IPS-18a (cell line): ENCODE results near the gene VSTM2B.

Experiments used
- H3K27ac ChIP-seq: one replicate; pipeline ENCODE4 v1.5.1; 2013; ENCODE audit warnings: low read length
- H3K27me3 ChIP-seq: one replicate; pipeline ENCODE4 v1.6.1; 2013; ENCODE audit warnings: mild to moderate bottlenecking, low read length; ENCODE audit not compliant: control insufficient read depth, insufficient read depth
- H3K36me3 ChIP-seq: one replicate; pipeline ENCODE4 v1.6.1; 2013; ENCODE audit warnings: low read depth, low read length; ENCODE audit not compliant: control insufficient read depth
- H3K4me1 ChIP-seq: one replicate; pipeline ENCODE4 v1.6.1; 2013; ENCODE audit warnings: low read depth, low read length; ENCODE audit not compliant: control insufficient read depth
- H3K4me3 ChIP-seq: one replicate; pipeline ENCODE4 v1.5.1; 2013; ENCODE audit warnings: low read length
- H3K9ac ChIP-seq: one replicate; pipeline ENCODE4 v1.6.1; 2013; ENCODE audit warnings: mild to moderate bottlenecking, low read length, moderate library complexity
- H3K9me3 ChIP-seq: one replicate; pipeline ENCODE4 v1.6.1; 2013; ENCODE audit warnings: low read depth, low read length; ENCODE audit not compliant: control insufficient read depth

VSTM2B gene

GRCh38 chr19:29497686-29498436, 27.9 kb upstream of the VSTM2B start:
- Histone ChIP-seq H3K27ac (no peak overlapping the region), H3K9ac (no peak overlapping the region), H3K27me3 (peaks cover 6% of the 10 kb centered on the region), H3K4me1 (peaks cover 7% of the 10 kb centered on the region), H3K4me3 (no peak overlapping the region), H3K9me3 (no peaks in the 10 kb centered on the region), H3K36me3 (no peaks in the 10 kb centered on the region)

- Histone ChIP-seq H3K4me1 (no peaks in the 10 kb centered on the region), H3K4me3 (no peak overlapping the region), H3K36me3 (no peaks in the 10 kb centered on the region), H3K9ac (no peak overlapping the region), H3K9me3 (no peaks in the 10 kb centered on the region), H3K27me3 (no peaks in the 10 kb centered on the region), H3K27ac (no peak overlapping the region)
Observed at GRCh38 chr19:29499261-29499920, 26.4 kb upstream of the VSTM2B start.

- Histone ChIP-seq H3K4me3 (no peak overlapping the region), H3K27me3 (no peaks in the 10 kb centered on the region), H3K4me1 (no peaks in the 10 kb centered on the region), H3K27ac (no peak overlapping the region), H3K36me3 (no peaks in the 10 kb centered on the region), H3K9ac (no peak overlapping the region), H3K9me3 (no peaks in the 10 kb centered on the region)
Observed at GRCh38 chr19:29499921-29500590, 25.7 kb upstream of the VSTM2B start.

GRCh38 chr19:29501816-29502580, 23.8 kb upstream of the VSTM2B start:
- Histone ChIP-seq H3K9me3 (no peaks in the 10 kb centered on the region), H3K4me3 (no peak overlapping the region), H3K27ac (no peak overlapping the region), H3K9ac (no peak overlapping the region), H3K36me3 (no peaks in the 10 kb centered on the region), H3K4me1 (no peaks in the 10 kb centered on the region), H3K27me3 (no peaks in the 10 kb centered on the region)

- no peaks in the 10 kb centered on the region for H3K36me3 ChIP-seq
- H3K27me3 ChIP-seq: no peaks in the 10 kb centered on the region
- H3K9me3 ChIP-seq: no peaks in the 10 kb centered on the region
- H3K9ac ChIP-seq: no peak overlapping the region
- H3K4me1 ChIP-seq: no peaks in the 10 kb centered on the region
- no peak overlapping the region for H3K27ac ChIP-seq
- no peak overlapping the region for H3K4me3 ChIP-seq
Observed at GRCh38 chr19:29502581-29502850, 23.3 kb upstream of the VSTM2B start.

- no peaks in the 10 kb centered on the region for H3K36me3 ChIP-seq
- no peaks in the 10 kb centered on the region for H3K27me3 ChIP-seq
- H3K27ac ChIP-seq: no peak overlapping the region
- H3K4me3 ChIP-seq: no peak overlapping the region
- no peak overlapping the region for H3K9ac ChIP-seq
- no peaks in the 10 kb centered on the region for H3K4me1 ChIP-seq
- no peaks in the 10 kb centered on the region for H3K9me3 ChIP-seq
Observed at GRCh38 chr19:29503140-29503758, 22.5 kb upstream of the VSTM2B start.

- no peak overlapping the region for H3K4me3 ChIP-seq
- H3K9ac ChIP-seq: no peak overlapping the region
- no peaks in the 10 kb centered on the region for H3K4me1 ChIP-seq
- no peaks in the 10 kb centered on the region for H3K27me3 ChIP-seq
- H3K9me3 ChIP-seq: no peaks in the 10 kb centered on the region
- H3K27ac ChIP-seq: no peak overlapping the region
- no peaks in the 10 kb centered on the region for H3K36me3 ChIP-seq
Observed at GRCh38 chr19:29503785-29504184, 22.0 kb upstream of the VSTM2B start.

GRCh38 chr19:29504454-29504853, 21.3 kb upstream of the VSTM2B start:
- Histone ChIP-seq H3K9me3 (no peaks in the 10 kb centered on the region), H3K27ac (no peak overlapping the region), H3K36me3 (no peaks in the 10 kb centered on the region), H3K9ac (no peak overlapping the region), H3K4me3 (no peak overlapping the region), H3K27me3 (no peaks in the 10 kb centered on the region), H3K4me1 (no peaks in the 10 kb centered on the region)

- H3K9ac ChIP-seq: no peak overlapping the region
- no peaks in the 10 kb centered on the region for H3K36me3 ChIP-seq
- no peak overlapping the region for H3K4me3 ChIP-seq
- H3K4me1 ChIP-seq: no peaks in the 10 kb centered on the region
- no peaks in the 10 kb centered on the region for H3K9me3 ChIP-seq
- H3K27me3 ChIP-seq: no peaks in the 10 kb centered on the region
- H3K27ac ChIP-seq: no peak overlapping the region
Observed at GRCh38 chr19:29505097-29505824, 20.5 kb upstream of the VSTM2B start.

- no peak overlapping the region for H3K9ac ChIP-seq
- H3K27me3 ChIP-seq: no peaks in the 10 kb centered on the region
- no peaks in the 10 kb centered on the region for H3K9me3 ChIP-seq
- no peak overlapping the region for H3K27ac ChIP-seq
- H3K4me1 ChIP-seq: no peaks in the 10 kb centered on the region
- H3K4me3 ChIP-seq: no peak overlapping the region
- no peaks in the 10 kb centered on the region for H3K36me3 ChIP-seq
Observed at GRCh38 chr19:29506619-29506911, 19.2 kb upstream of the VSTM2B start.
